Skeletal muscle tissue (tissue), 5 donors: ENCODE results near the gene NLRP7. TPM values are rescaled to one million over a fixed set of nuclear protein-coding genes. Genes with fewer than 3 reads are reported as not detected.

Experiments used
- H3K27ac ChIP-seq: one replicate; pipeline ENCODE4 v1.7.0; 2013; ENCODE audit warnings: mild to moderate bottlenecking, low read depth, low read length, inconsistent platforms
- H3K27me3 ChIP-seq, 3 donors: one replicate each; pipeline ENCODE4 v1.7.0; 2013; ENCODE audit warnings: low read length in 3 of 3; ENCODE audit not compliant: control insufficient read depth in 3 of 3, insufficient read depth in 3 of 3
- H3K36me3 ChIP-seq, 3 donors: one replicate each; pipeline ENCODE4 v1.7.0; 2013; ENCODE audit warnings: low read length in 3 of 3; ENCODE audit not compliant: control insufficient read depth in 3 of 3, insufficient read depth in 3 of 3
- H3K4me1 ChIP-seq, 3 donors: one replicate each; pipeline ENCODE4 v1.7.0; 2013; ENCODE audit warnings: low read length in 3 of 3, mild to moderate bottlenecking in 3 of 3; ENCODE audit not compliant: control insufficient read depth in 3 of 3, insufficient read depth in 3 of 3
- H3K4me3 ChIP-seq, 3 donors: one replicate each; pipeline ENCODE4 v1.7.0; 2013; ENCODE audit warnings: low read length in 3 of 3
- H3K9ac ChIP-seq, 3 donors: one replicate each; pipeline ENCODE4 v1.7.0; 2013; ENCODE audit warnings: low read length in 3 of 3, mild to moderate bottlenecking in 3 of 3, moderate library complexity in 2 of 3, low read depth in 1 of 3
- H3K9me3 ChIP-seq, 3 donors: one replicate each; pipeline ENCODE4 v1.7.0; 2013; ENCODE audit warnings: low read length in 3 of 3; ENCODE audit not compliant: control insufficient read depth in 3 of 3
- small RNA-seq: library from RNA; depleted of rRNA; stranded (forward); fragments of <200 nt; gene quantifications from one replicate; pipeline ENCODE3, GENCODE V24; 2014
- total RNA-seq: library from RNA; depleted of rRNA; stranded (reverse); fragments of >200 nt; gene quantifications from one replicate; pipeline ENCODE4 v1.2.3, GENCODE V29; 2014
- donor health status: Osteomylitis.

NLRP7 gene
- total RNA-seq, 1 donor from 2014 or later = not detected

DNA sequence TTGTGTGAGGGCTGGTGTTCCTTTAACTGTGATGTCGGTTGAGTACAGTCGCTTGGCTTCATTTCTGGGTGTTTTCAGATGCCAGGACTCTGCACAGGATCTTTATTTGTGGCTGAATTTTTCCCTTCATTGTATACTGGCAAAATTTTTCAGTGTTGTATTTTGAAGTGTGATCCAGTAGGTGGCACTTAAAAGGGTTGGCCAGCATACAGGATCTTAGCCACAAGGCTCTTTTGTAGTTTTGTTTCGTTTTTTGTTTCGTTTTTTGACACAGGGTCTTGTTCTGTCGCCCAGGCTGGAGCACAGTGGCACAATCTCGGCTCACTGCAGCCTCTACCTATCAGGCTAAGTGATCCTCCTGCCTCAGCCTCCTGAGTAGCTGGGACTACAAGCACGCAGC, 64.6 kb downstream of the NLRP7 start:
- Histone ChIP-seq H3K9me3 (peaks cover 0 to 5% (median 0%) of the 10 kb centered on the region in 3 donors), H3K27me3 (peaks cover 0 to 7% (median 2%) of the 10 kb centered on the region in 3 donors), H3K9ac (no peak overlapping the region), H3K36me3 (no peaks in the 10 kb centered on the region), H3K4me3 (no peak overlapping the region), H3K27ac (no peak overlapping the region), H3K4me1 (no peaks in the 10 kb centered on the region)

DNA sequence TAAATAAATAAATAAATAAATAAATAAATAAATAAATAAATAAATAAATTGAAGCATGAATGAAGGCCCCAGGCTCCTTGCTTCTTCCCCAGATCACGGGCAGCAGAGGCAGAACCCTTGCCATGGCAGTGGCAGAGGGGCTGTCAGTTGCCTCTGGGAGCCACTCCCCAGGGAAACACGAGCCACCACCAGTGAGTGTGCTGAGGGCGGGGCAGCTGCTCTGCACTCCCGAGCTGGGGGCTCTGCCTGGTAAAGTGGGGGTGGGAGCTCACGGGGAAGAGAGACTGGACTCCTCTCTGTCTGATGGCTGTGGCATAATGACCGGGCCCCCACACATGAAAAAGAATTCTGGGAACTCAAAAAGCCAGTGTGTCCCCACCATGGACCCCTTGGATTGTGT, 65.4 kb downstream of the NLRP7 start:
- Histone ChIP-seq H3K27me3 (peaks cover 0 to 7% (median 2%) of the 10 kb centered on the region in 3 donors), H3K9ac (no peak overlapping the region), H3K9me3 (peaks cover 0 to 5% (median 0%) of the 10 kb centered on the region in 3 donors), H3K27ac (no peak overlapping the region), H3K4me3 (no peak overlapping the region), H3K36me3 (no peaks in the 10 kb centered on the region), H3K4me1 (no peaks in the 10 kb centered on the region)

DNA sequence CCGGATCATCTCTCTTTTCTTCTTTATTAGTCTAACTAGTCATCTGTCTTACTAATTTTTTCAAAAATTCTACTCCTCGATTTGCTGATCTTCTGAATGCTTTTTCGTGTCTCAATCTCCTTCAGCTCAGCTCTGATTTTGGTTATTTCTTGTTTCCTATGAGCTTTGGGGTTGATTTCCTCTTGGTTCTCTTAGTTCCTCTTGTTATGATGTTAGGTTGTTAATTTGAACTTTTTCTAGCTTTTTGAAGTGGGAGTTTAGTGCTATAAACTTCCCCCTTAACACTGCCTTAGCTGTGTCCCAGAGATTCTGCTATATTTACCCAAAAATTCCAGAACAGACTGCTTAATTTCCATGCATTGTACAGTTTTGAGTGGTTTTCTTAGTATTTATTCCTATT, 69.9 kb downstream of the NLRP7 start:
- no peaks in the 10 kb centered on the region for H3K4me1 ChIP-seq
- no peaks in the 10 kb centered on the region for H3K36me3 ChIP-seq
- no peak overlapping the region for H3K9ac ChIP-seq
- no peak overlapping the region for H3K27ac ChIP-seq
- H3K4me3 ChIP-seq = no peak overlapping the region
- peaks cover 0 to 3% (median 0%) of the 10 kb centered on the region in 3 donors for H3K9me3 ChIP-seq
- H3K27me3 ChIP-seq = peaks cover 0 to 5% (median 2%) of the 10 kb centered on the region in 3 donors

DNA sequence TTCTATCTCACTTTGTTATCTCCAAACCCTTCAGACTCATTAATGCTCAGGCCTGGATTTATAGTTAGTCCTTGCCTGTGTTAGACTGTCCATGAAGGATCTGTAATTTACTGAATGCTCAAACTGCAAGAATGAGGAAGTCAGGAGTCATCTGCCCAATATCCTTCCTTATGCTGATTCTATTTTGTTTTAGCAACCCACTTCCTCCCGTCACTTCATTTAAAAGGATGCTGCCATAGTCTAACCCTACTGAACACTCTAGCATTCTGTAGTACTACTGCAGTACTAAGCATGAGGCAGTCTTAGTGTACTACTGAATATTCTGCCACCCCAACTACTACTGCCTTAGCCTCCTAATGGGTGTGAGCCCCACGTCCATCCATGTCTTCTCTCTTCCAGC, 71.8 kb downstream of the NLRP7 start:
- H3K4me3 ChIP-seq = no peak overlapping the region
- H3K36me3 ChIP-seq = no peaks in the 10 kb centered on the region
- H3K27ac ChIP-seq = no peak overlapping the region

DNA sequence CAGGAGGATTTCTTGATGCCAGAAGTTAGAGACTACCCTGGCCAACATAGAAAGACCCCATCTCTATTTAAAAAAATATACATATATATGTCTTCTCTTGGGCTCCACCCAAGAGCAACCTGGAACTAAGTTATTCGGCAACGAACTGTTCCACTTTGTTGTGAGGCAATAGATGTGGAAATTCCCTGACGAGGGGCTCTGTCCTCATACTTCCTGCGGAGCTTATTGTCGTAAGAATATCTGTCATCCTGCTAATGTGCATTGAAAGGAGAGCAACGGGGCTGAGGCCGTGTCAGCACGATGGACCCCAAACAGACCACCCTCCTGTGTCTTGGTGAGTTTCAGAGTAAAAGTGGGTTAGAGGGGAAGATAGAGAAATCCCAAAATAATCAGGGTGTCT, 73.3 kb downstream of the NLRP7 start, which contains the start of gene FCAR:
Gene FCAR (plus strand): TSS at position 246 of the 400 bp plus-strand sequence. CDS start 55 bp downstream, at position 301.
- Histone ChIP-seq H3K36me3 (no peaks in the 10 kb centered on the region), H3K27ac (no peak within 1 kb of the TSS), H3K9ac (no peak within 1 kb of the TSS), H3K9me3 (no peaks in the 10 kb centered on the region), H3K27me3 (no peaks in the 10 kb centered on the region), H3K4me1 (no peaks in the 10 kb centered on the region), H3K4me3 (no peak within 1 kb of the TSS)

More for the DNA sequence above, 71.8 kb downstream of the NLRP7 start:
- no peak overlapping the region for H3K9ac ChIP-seq
- no peaks in the 10 kb centered on the region for H3K9me3 ChIP-seq
- no peaks in the 10 kb centered on the region for H3K4me1 ChIP-seq
- H3K27me3 ChIP-seq = no peaks in the 10 kb centered on the region

Small RNA genes lying within 50 kb of the gene (small RNA-seq; reads per million reads assigned to genes)
- gene AC011476.8 = not detected

Other genes starting within 250 kb of the NLRP7 start
- gene KIR3DL3, start 223.1 kb downstream of the NLRP7 start, total RNA-seq = not detected
- not detected for gene KIR2DL3, start 209.0 kb downstream of the NLRP7 start, total RNA-seq
- gene KIR2DL1, start 177.7 kb downstream of the NLRP7 start, total RNA-seq = not detected
- gene KIR2DL4, start 143.9 kb downstream of the NLRP7 start, total RNA-seq = not detected
- gene KIR3DL1, start 131.1 kb downstream of the NLRP7 start, total RNA-seq = not detected
- not detected for gene KIR2DS4, start 114.9 kb downstream of the NLRP7 start, total RNA-seq
- not detected for gene KIR3DL2, start 97.1 kb downstream of the NLRP7 start, total RNA-seq
- 1.0 TPM for gene FCAR, start 73.3 kb downstream of the NLRP7 start, total RNA-seq
- not detected for gene NCR1, start 41.4 kb downstream of the NLRP7 start, total RNA-seq
- gene NLRP2, start 18.8 kb upstream of the NLRP7 start, total RNA-seq = 3.7 TPM
- 1.6 TPM for gene GP6, start 90.7 kb upstream of the NLRP7 start, total RNA-seq
- 12.5 TPM for gene RDH13, start 115.6 kb upstream of the NLRP7 start, total RNA-seq
- 1.0 TPM for gene EPS8L1, start 128.3 kb upstream of the NLRP7 start, total RNA-seq
- gene PPP1R12C, start 170.1 kb upstream of the NLRP7 start, total RNA-seq = 24.5 TPM
- 540 TPM for gene TNNT1, start 201.7 kb upstream of the NLRP7 start, total RNA-seq
- gene TNNI3, start 210.2 kb upstream of the NLRP7 start, total RNA-seq = 4.7 TPM
- not detected for gene DNAAF3, start 219.1 kb upstream of the NLRP7 start, total RNA-seq
- gene SYT5, start 232.8 kb upstream of the NLRP7 start, total RNA-seq = not detected